Measurements from ENCODE around the gene SSTR3.
"Not testable (repeated sequence)": the region's sequence is repeated elsewhere in the genome, so short reads cannot be mapped to it uniquely, and the experiment has no call there.

Gene SSTR3

GRCh38 chr22:37212174-37212906 is at the start of gene SSTR3:
Gene SSTR3, minus strand, starts transcription at chr22:37212477. Its CDS starts 4,674 bp downstream, at chr22:37207803.
- no peak for DNase-seq (ENCODE audit: low read depth)

GRCh38 chr22:37260901-37261336 is 48.6 kb upstream of the SSTR3 start:
- DNase-seq (ENCODE audit: low read depth) = no peak

GRCh38 chr22:37260155-37260795 is 48.0 kb upstream of the SSTR3 start:
- DNase-seq (ENCODE audit: low read depth) = no peak

GRCh38 chr22:37259540-37260029 is 47.3 kb upstream of the SSTR3 start:
- no peak for DNase-seq (ENCODE audit: low read depth)

- no peak for DNase-seq (ENCODE audit: low read depth)
Observed at GRCh38 chr22:37258753-37259401, 46.6 kb upstream of the SSTR3 start.

GRCh38 chr22:37258005-37258752 is 45.9 kb upstream of the SSTR3 start:
- no peak for DNase-seq (ENCODE audit: low read depth)

GRCh38 chr22:37256075-37256726 is 43.9 kb upstream of the SSTR3 start:
- DNase-seq (ENCODE audit: low read depth) = no peak

GRCh38 chr22:37255558-37256006 is 43.3 kb upstream of the SSTR3 start:
- no peak for DNase-seq (ENCODE audit: low read depth)

GRCh38 chr22:37254867-37255233 is 42.6 kb upstream of the SSTR3 start:
- DNase-seq (ENCODE audit: low read depth) = no peak

- no peak for DNase-seq (ENCODE audit: low read depth)
Observed at GRCh38 chr22:37254209-37254866, 42.1 kb upstream of the SSTR3 start.

- no peak for DNase-seq (ENCODE audit: low read depth)
Observed at GRCh38 chr22:37253126-37253660, 40.9 kb upstream of the SSTR3 start.

GRCh38 chr22:37251836-37252235 is 39.6 kb upstream of the SSTR3 start:
- not testable (repeated sequence) for DNase-seq (ENCODE audit: low read depth)

- no peak for DNase-seq (ENCODE audit: low read depth)
Observed at GRCh38 chr22:37249986-37250385, 37.7 kb upstream of the SSTR3 start.

- no peak for DNase-seq (ENCODE audit: low read depth)
Observed at GRCh38 chr22:37248251-37248650, 36.0 kb upstream of the SSTR3 start.

GRCh38 chr22:37245740-37246139 is 33.5 kb upstream of the SSTR3 start:
- no peak for DNase-seq (ENCODE audit: low read depth)

GRCh38 chr22:37244922-37245722 is 32.8 kb upstream of the SSTR3 start:
- no peak for DNase-seq (ENCODE audit: low read depth)

GRCh38 chr22:37244114-37244921 is 32.0 kb upstream of the SSTR3 start, which contains the start of gene RAC2:
Gene RAC2, minus strand, starts transcription at chr22:37244269. Its CDS starts 121 bp downstream, at chr22:37244148.
- DNase-seq (ENCODE audit: low read depth) = peak; percentile 83

- DNase-seq (ENCODE audit: low read depth) = no peak
Observed at GRCh38 chr22:37243402-37244113, 31.3 kb upstream of the SSTR3 start.

Data from stimulated activated CD8-positive, alpha-beta memory T cell treated with anti-CD3 and anti-CD28 coated beads, Interleukin-7, amount 100 ng/mL, for 24 hours (primary cell).